Measurements from ENCODE around the gene FAM219B.
"Not testable (repeated sequence)": the region's sequence is repeated elsewhere in the genome, so short reads cannot be mapped to it uniquely, and the experiment has no call there.

Gene FAM219B

DNA sequence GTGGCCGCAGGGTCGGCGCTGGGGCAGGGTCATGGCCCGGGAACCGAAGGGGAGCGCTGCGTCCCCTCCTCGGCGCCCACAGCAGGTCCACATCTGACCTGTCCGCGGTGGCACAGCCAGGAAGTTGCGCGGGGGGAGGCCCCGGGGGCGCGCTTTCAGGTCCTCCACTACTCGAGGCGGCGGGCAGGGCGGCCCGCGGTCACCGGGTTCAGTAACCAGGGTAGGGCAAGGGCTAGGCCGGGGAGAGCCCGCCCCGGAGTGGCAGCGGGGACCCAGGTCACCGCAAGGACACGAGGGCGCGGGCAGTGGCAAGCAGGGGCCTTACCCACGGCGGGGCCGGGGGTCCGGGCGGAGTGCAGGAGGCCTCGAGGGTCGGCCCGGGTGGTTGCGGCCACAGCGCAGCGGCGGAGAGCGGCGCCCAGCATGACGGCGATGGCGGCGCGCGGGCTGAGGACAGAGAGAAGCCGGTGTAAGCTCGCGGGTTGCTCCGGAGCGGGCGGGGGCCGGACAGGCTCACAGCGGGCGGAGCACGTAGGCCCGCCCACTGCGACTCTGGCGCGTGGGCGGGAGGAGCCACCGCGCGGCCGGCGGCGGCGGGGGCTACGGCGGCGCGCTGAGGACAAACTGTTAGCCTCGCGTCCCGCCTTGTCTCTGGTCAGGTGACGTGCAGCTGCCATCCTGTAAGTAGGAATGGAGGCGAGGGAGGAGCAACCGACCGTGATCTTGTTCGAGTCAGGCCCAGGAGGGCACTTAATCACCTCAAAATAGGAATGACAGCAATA is 31.1 kb upstream of the FAM219B start, which contains the start of gene COX5A:
Gene COX5A (minus strand): TSS at position 484 of the 782 bp plus-strand sequence. CDS start 59 bp downstream, at position 425.
- H3K4me3 ChIP-seq (ENCODE audit: low read depth, low read length): peak within 1 kb of the TSS; percentile 87
- no peak for TF ChIP-seq CTCF (IDR thresholded peaks at IDR 0.05; ENCODE audit: control insufficient read depth, extremely low read depth, insufficient read depth)
- peak; percentile 86 for DNase-seq (ENCODE audit: low read depth)

DNA sequence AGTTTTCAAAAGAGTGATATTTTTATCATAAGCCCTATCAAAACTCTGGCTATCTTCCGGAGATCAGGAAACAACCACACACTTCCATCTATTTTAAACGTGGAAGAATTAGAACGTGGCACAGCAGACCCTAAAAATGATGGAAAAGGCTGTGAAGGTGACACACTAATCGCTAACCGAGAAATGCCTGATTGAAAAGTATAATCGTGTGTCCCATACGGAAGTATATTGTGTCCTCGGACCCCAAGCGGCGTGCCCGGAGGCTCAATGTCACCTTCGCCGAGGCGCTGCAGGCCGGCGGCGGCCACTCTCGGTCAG is 30.6 kb upstream of the FAM219B start:
- no peak for DNase-seq (ENCODE audit: low read depth)
- no peak for TF ChIP-seq CTCF (IDR thresholded peaks at IDR 0.05; ENCODE audit: control insufficient read depth, extremely low read depth, insufficient read depth)
- H3K4me3 ChIP-seq (ENCODE audit: low read depth, low read length): peak overlapping the region; percentile 87

DNA sequence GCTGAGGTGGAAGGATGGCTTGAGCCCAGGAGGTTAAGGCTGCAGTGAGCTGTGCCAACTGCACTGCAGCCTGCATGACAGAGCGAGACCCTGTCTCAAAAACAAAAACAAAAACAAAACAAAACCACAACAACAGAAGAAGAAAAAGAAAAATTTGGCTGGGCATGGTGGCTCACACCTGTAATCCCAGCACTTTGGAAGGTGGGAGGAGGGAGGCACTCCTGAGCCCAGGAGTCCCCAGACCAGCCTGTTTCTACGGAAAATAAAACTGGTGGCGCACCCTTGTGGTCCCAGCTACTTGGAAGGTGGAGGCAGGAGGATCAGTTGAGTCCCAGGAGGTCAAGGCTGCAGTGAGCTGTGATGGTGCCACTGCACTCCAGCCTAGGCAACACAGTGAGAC is 28.5 kb upstream of the FAM219B start:
- not testable (repeated sequence) for H3K4me3 ChIP-seq (ENCODE audit: low read depth, low read length); DNase-seq (ENCODE audit: low read depth)
- TF ChIP-seq CTCF (IDR thresholded peaks at IDR 0.05; ENCODE audit: control insufficient read depth, extremely low read depth, insufficient read depth): peak; percentile 9; the same call in 1 of the 2 replicates

- no peak for TF ChIP-seq CTCF (IDR thresholded peaks at IDR 0.05; ENCODE audit: control insufficient read depth, extremely low read depth, insufficient read depth)
- no peak overlapping the region for H3K4me3 ChIP-seq (ENCODE audit: low read depth, low read length)
- DNase-seq (ENCODE audit: low read depth): no peak
Observed at GRCh38 chr15:74933573-74933972, 26.9 kb upstream of the FAM219B start.

GRCh38 chr15:74928771-74929198 is 22.1 kb upstream of the FAM219B start:
- peak; percentile 74 for DNase-seq (ENCODE audit: low read depth)
- TF ChIP-seq CTCF (IDR thresholded peaks at IDR 0.05; ENCODE audit: control insufficient read depth, extremely low read depth, insufficient read depth): no peak
- H3K4me3 ChIP-seq (ENCODE audit: low read depth, low read length): no peak overlapping the region

DNA sequence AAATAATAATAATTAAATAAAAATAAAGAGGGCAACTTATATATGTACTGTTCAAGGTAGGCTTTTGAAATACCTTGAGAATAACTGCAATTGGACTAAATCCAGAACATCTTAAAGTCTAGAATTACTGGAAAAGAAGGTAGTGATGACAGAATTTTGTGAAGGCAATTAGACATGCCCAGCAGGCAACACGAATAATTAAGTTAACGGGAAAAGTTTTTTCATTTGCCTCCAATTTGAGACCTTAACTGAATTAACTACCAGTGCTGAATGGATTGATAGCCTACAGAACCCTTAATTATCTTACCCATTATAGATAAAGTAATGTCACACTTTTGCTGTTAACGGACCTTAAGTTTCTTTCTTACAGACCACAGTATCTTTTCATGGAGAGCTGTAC is 17.9 kb upstream of the FAM219B start:
- H3K4me3 ChIP-seq (ENCODE audit: low read depth, low read length): no peak overlapping the region
- DNase-seq (ENCODE audit: low read depth): no peak
- no peak for TF ChIP-seq CTCF (IDR thresholded peaks at IDR 0.05; ENCODE audit: control insufficient read depth, extremely low read depth, insufficient read depth)

DNA sequence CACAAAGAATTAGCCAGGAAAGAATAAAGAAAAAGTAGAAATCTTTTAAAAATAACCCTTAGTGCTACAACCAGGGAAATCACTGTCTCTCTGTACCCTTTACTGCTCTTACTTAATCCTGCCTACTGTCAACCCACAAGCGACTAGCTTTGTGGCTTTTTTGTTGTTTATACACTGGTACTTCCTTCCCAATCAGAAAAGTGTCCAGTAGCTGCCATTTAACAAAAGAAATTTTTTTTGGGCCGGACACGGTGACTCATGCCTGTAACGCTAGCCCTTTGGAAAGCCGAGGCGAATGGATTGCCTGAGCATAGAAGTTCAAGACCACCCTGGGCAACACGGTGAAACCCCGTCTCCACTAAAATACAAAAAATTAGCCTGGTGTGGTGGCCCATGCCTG is 13.8 kb upstream of the FAM219B start:
- no peak overlapping the region for H3K4me3 ChIP-seq (ENCODE audit: low read depth, low read length)
- no peak for TF ChIP-seq CTCF (IDR thresholded peaks at IDR 0.05; ENCODE audit: control insufficient read depth, extremely low read depth, insufficient read depth)
- no peak for DNase-seq (ENCODE audit: low read depth)

Data from LNCaP clone FGC (cell line).